Karpas-422 (cell line): ENCODE measurements around the gene SFRP4. TPM values are rescaled to one million over a fixed set of nuclear protein-coding genes. Genes with fewer than 3 reads are reported as not detected.

Experiments used
- DNase-seq: peaks from one replicate; pipeline ENCODE4 v3.0.0-alpha.2; 2015
- H2AFZ ChIP-seq: fragments of 200-600 bp; sonication (generic); 2 replicates; pipeline ENCODE4 v1.6.1; 2014; ENCODE audit warnings: antibody characterized with exemption, low read length, mixed read lengths
- H3K27ac ChIP-seq: fragments of 200-600 bp; sonication (generic); 2 replicates; pipeline ENCODE4 v1.5.1; 2014; ENCODE audit warnings: mild to moderate bottlenecking, low read length, moderate library complexity
- H3K27me3 ChIP-seq: fragments of 200-600 bp; sonication (generic); 2 replicates; pipeline ENCODE4 v1.6.1; 2014; ENCODE audit warnings: low read length, mixed read lengths
- H3K36me3 ChIP-seq: fragments of 200-600 bp; sonication (generic); 2 replicates; pipeline ENCODE4 v1.6.1; 2014; ENCODE audit warnings: low read length, mixed read lengths; ENCODE audit not compliant: insufficient read depth
- H3K4me1 ChIP-seq: fragments of 200-600 bp; sonication (generic); 2 replicates; pipeline ENCODE4 v1.6.1; 2014; ENCODE audit warnings: mild to moderate bottlenecking, low read length, mixed read lengths
- H3K4me2 ChIP-seq: fragments of 200-600 bp; sonication (generic); 2 replicates; pipeline ENCODE4 v1.6.1; 2014; ENCODE audit warnings: low read length, low read depth, mild to moderate bottlenecking; ENCODE audit not compliant: poor library complexity, severe bottlenecking
- H3K4me3 ChIP-seq: fragments of 200-600 bp; sonication (generic); 2 replicates; pipeline ENCODE4 v1.5.1; 2014; ENCODE audit warnings: mild to moderate bottlenecking, antibody characterized with exemption, low read length, mixed read lengths
- H3K79me2 ChIP-seq: fragments of 200-600 bp; sonication (generic); 2 replicates; pipeline ENCODE4 v1.6.1; 2014; ENCODE audit warnings: mild to moderate bottlenecking, low read length, mixed read lengths
- H3K9ac ChIP-seq: fragments of 200-600 bp; sonication (generic); 2 replicates; pipeline ENCODE4 v1.6.0; 2014; ENCODE audit warnings: low read length
- H3K9me2 ChIP-seq: fragments of 200-600 bp; sonication (generic), shearing (Covaris generic); replicated peaks from 2 replicates; pipeline ENCODE4 v1.6.0; 2014; ENCODE audit warnings: mild to moderate bottlenecking, low read length, moderate library complexity; ENCODE audit not compliant: insufficient read depth
- H3K9me3 ChIP-seq: fragments of 300-700, 200-600 bp; sonication (generic); 2 replicates; pipeline ENCODE4 v1.6.1; 2014; ENCODE audit warnings: low read length, mixed read lengths
- H4K20me1 ChIP-seq: fragments of 200-600 bp; sonication (generic); 2 replicates; pipeline ENCODE4 v1.6.1; 2014; ENCODE audit warnings: mild to moderate bottlenecking, antibody characterized with exemption, low read length, low read depth; ENCODE audit not compliant: insufficient read depth
- total RNA-seq: library from RNA; depleted of rRNA; stranded (reverse); fragments of >200 nt; shearing (Covaris generic); gene quantifications from 2 replicates; pipeline ENCODE4 v1.2.3, GENCODE V29; 2014; ENCODE audit warnings: low replicate concordance

SFRP4 gene
- total RNA-seq, 1 experiment from 2014 or later, result not detected

- Histone ChIP-seq H3K4me2 (no peak overlapping the region), H3K27me3 (no peaks in the 10 kb centered on the region), H3K9me2 (no peaks in the 10 kb centered on the region), H3K79me2 (no peaks in the 10 kb centered on the region), H3K27ac (no peak overlapping the region), H2AFZ (no peak overlapping the region), H3K4me1 (no peaks in the 10 kb centered on the region), H3K4me3 (no peak overlapping the region), H3K36me3 (no peaks in the 10 kb centered on the region), H3K9ac (no peak overlapping the region), H4K20me1 (no peaks in the 10 kb centered on the region), H3K9me3 (no peaks in the 10 kb centered on the region)
- DNase-seq, result no peak
Measured at GRCh38 chr7:37930226-37930948, 13.8 kb upstream of the SFRP4 start.

GRCh38 chr7:37928878-37929277, 12.3 kb upstream of the SFRP4 start:
- H3K9me3 ChIP-seq, result no peaks in the 10 kb centered on the region
- no peak overlapping the region for H2AFZ ChIP-seq
- H3K9me2 ChIP-seq, result no peaks in the 10 kb centered on the region

DNA sequence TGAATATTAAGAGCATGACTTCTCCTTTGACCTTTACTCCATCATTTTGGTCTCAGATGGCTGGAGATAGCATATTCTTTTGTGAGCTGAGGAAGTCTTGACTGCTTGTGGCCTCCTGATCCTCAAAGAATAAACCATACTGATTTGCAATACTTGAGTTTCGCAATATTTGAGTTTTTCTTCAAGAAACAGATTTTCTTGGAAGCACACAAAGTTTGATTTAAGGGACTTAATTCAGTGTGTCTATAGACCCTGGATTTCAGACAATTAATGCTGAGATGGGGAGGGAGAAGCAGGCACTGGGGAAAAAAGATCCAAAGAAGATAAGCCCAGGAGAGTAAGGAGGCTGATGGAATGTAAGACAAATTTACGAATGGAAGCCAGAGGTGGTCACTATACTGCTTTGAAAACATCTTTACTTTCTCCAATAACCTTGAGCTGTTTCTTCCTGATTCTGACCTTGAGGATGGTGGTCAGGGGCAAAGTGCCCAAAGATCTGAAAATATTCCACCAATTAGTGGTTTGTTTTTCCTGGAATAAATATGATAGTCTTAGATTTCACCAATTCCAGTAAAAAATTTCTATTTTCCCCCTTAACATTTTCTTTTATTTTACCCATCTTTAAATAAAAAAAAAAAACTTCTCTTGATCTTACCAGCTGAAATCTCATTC, 11.3 kb upstream of the SFRP4 start:
- Histone ChIP-seq H3K27ac (no peak overlapping the region), H2AFZ (no peak overlapping the region), H3K9me2 (no peaks in the 10 kb centered on the region), H3K9ac (no peak overlapping the region), H3K27me3 (no peaks in the 10 kb centered on the region), H3K79me2 (no peaks in the 10 kb centered on the region), H3K4me3 (no peak overlapping the region), H3K4me2 (no peak overlapping the region), H3K9me3 (no peaks in the 10 kb centered on the region), H3K4me1 (no peaks in the 10 kb centered on the region), H3K36me3 (no peaks in the 10 kb centered on the region), H4K20me1 (no peaks in the 10 kb centered on the region)
- DNase-seq, result no peak

More at GRCh38 chr7:37928878-37929277, 12.3 kb upstream of the SFRP4 start:
- DNase-seq, result no peak
- H3K27ac ChIP-seq, result no peak overlapping the region
- no peaks in the 10 kb centered on the region for H4K20me1 ChIP-seq
- H3K4me2 ChIP-seq, result no peak overlapping the region
- no peaks in the 10 kb centered on the region for H3K27me3 ChIP-seq
- no peaks in the 10 kb centered on the region for H3K36me3 ChIP-seq
- H3K79me2 ChIP-seq, result no peaks in the 10 kb centered on the region
- no peaks in the 10 kb centered on the region for H3K4me1 ChIP-seq
- no peak overlapping the region for H3K9ac ChIP-seq
- H3K4me3 ChIP-seq, result no peak overlapping the region

DNA sequence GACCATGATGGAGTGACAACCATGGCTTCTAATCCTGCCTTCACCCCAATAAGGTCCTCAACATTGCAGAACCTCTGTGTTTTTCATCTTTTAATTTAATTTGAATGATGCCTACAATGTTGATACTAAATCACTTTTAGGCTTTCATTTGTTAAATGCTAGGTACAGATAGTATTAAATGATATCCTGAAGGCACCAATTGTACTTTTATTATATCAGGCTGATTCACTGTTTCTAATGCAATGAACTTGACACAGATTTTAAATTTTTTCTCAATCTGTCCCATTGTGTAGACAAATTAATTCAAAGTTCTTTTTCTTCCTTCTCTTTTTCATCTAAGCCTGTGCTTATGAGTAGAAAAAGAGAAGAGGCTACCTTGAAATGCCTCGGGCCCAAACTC, 9.0 kb upstream of the SFRP4 start:
- Histone ChIP-seq H2AFZ (no peak overlapping the region), H3K9me3 (no peaks in the 10 kb centered on the region), H3K79me2 (no peaks in the 10 kb centered on the region)

DNA sequence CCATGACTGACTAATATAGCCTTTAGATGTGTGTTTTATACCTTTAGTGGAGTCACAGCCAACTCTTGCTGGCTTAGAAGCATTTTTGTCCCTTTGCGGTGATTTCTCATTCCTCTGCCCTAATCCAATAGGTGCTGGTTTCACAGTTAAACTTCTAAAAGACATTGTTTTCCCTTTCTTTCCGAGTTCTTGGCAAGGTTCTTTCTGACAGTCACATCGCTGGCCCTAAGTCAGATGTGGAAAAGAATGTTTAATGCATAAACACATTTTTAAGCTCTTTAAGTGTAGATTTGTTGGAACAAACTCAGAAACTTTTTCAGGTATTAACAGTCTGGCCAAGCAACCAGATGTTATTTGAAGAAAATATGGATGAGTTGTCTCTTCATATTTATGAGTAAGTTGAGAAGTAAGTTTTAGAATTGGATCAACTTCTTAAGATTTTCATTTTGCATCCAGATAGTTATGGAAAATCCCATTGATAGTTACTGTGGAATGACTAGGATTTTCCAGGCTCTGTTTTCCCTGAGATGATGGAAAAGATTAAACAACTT, 7.9 kb upstream of the SFRP4 start:
- DNase-seq, result no peak
- Histone ChIP-seq H3K79me2 (no peaks in the 10 kb centered on the region), H3K27me3 (no peaks in the 10 kb centered on the region), H3K27ac (no peak overlapping the region), H2AFZ (no peak overlapping the region), H3K36me3 (no peaks in the 10 kb centered on the region), H3K4me3 (no peak overlapping the region), H3K9me2 (no peaks in the 10 kb centered on the region), H3K4me1 (peaks cover 4% of the 10 kb centered on the region), H3K9ac (no peak overlapping the region), H3K9me3 (no peaks in the 10 kb centered on the region), H4K20me1 (no peaks in the 10 kb centered on the region), H3K4me2 (no peak overlapping the region)

More for the DNA sequence above, 9.0 kb upstream of the SFRP4 start:
- DNase-seq, result no peak
- Histone ChIP-seq H3K27ac (no peak overlapping the region), H3K27me3 (no peaks in the 10 kb centered on the region), H3K4me2 (no peak overlapping the region), H4K20me1 (no peaks in the 10 kb centered on the region), H3K36me3 (no peaks in the 10 kb centered on the region), H3K4me1 (peaks cover 4% of the 10 kb centered on the region), H3K9ac (no peak overlapping the region), H3K9me2 (no peaks in the 10 kb centered on the region), H3K4me3 (no peak overlapping the region)

DNA sequence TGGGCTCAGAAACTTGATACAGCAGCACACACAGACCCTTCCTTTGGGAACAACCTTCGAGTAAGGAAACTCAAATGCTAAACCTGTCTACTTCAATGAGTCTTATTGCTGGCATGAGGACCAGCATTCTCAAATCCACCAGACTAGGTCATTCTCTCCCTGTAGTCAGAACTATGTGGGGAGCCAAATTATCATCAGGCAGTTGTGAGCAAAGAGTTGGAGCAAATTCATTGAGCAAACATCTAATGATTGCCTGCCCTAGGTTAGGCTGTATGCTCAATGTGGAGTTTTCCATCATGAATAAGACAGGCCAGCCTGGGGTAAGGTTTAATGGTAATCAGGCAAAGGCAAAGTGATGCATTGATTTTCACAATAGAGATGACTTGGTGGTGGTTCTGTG, 7.4 kb upstream of the SFRP4 start:
- no peak overlapping the region for H3K4me3 ChIP-seq
- H3K4me1 ChIP-seq, result peaks cover 4% of the 10 kb centered on the region
- no peaks in the 10 kb centered on the region for H4K20me1 ChIP-seq
- no peaks in the 10 kb centered on the region for H3K9me2 ChIP-seq
- H3K36me3 ChIP-seq, result no peaks in the 10 kb centered on the region
- no peaks in the 10 kb centered on the region for H3K27me3 ChIP-seq
- no peak for DNase-seq
- no peaks in the 10 kb centered on the region for H3K79me2 ChIP-seq
- H3K9ac ChIP-seq, result no peak overlapping the region
- no peak overlapping the region for H3K27ac ChIP-seq
- no peak overlapping the region for H3K4me2 ChIP-seq
- no peak overlapping the region for H2AFZ ChIP-seq
- H3K9me3 ChIP-seq, result no peaks in the 10 kb centered on the region

GRCh38 chr7:37921876-37922275, 5.3 kb upstream of the SFRP4 start:
- no peak for DNase-seq
- Histone ChIP-seq H3K79me2 (no peaks in the 10 kb centered on the region), H2AFZ (no peak overlapping the region), H3K9me3 (no peaks in the 10 kb centered on the region), H3K9ac (no peak overlapping the region), H3K9me2 (no peaks in the 10 kb centered on the region), H3K4me2 (no peak overlapping the region), H4K20me1 (no peaks in the 10 kb centered on the region), H3K4me3 (no peak overlapping the region), H3K27me3 (no peaks in the 10 kb centered on the region), H3K4me1 (peaks cover 4% of the 10 kb centered on the region), H3K27ac (no peak overlapping the region), H3K36me3 (no peaks in the 10 kb centered on the region)
